K562 (cell line): ENCODE measurements around the gene MGAT5. TPM values are rescaled to one million over a fixed set of nuclear protein-coding genes. Genes with fewer than 3 reads are reported as not detected.

ENCODE experiments used
- ATAC-seq: fragments of 200-7000 bp; cut with Tn5 transposase; 3 replicates; pipeline ENCODE4 v1.9.1; 2020; ENCODE audit warnings: moderate library complexity
- BruUV-seq: library from RNA; stranded (reverse); fragments of 400-500 nt; replicated peaks from 2 replicates; lab custom pipeline; 2021; lab: Mats Ljungman, UMichigan
- CTCF ChIA-PET: fragments of 300-600 bp; formaldehyde crosslinking; extraction: SDS; loops from one replicate; lab custom pipeline; 2021; ENCODE audit warnings: low intra/inter-chr PET ratio; lab: Yijun Ruan, JAX
- POLR2A ChIA-PET: fragments of 300-600, 350-650 bp; sonication (Branson Sonifier 250); formaldehyde crosslinking; extraction: SDS; loops from one replicate; lab custom pipeline; 2021; ENCODE audit warnings: antibody characterized with exemption, inconsistent platforms; lab: Yijun Ruan, JAX
- DNase-seq, 4 experiments: peaks; one replicate each; pipeline versions ENCODE4 v3.0.0 to v3.0.0-alpha.2; 2011 to 2018; ENCODE audit warnings: low spot score in 3 of 4, mixed read lengths in 3 of 4; ENCODE audit errors: extremely low read depth in 1 of 4
- FAIRE-seq: peaks from 2 replicates; lab custom pipeline; 2011; peaks lifted over from hg19 to GRCh38; lab: Jason Lieb, UNC
- H2AFZ ChIP-seq: 2 replicates; pipeline ENCODE4 v1.6.0; 2011; ENCODE audit warnings: low read depth, low read length, control low read depth, inconsistent platforms
- H3K27ac ChIP-seq: fragments of 200-600 bp; 3 replicates; pipeline ENCODE4 v1.8.0; 2011; ENCODE audit warnings: low read depth, mild to moderate bottlenecking, control low read depth, inconsistent platforms, low read length, moderate library complexity, mixed read lengths; ENCODE audit errors: extremely low read depth
- H3K27me3 ChIP-seq, 2 experiments: fragments of 300-600 bp in 1 of 2; 2 replicates in 1 of 2; 3 replicates in 1 of 2; pipeline versions ENCODE4 v1.6.0 to v1.8.0; 2011; ENCODE audit warnings: inconsistent platforms in 2 of 2, low read length in 2 of 2, mild to moderate bottlenecking in 1 of 2, mixed read lengths in 1 of 2, moderate library complexity in 1 of 2; ENCODE audit not compliant: control insufficient read depth in 2 of 2, insufficient read depth in 2 of 2
- H3K36me3 ChIP-seq: fragments of 300-600 bp; 3 replicates; pipeline ENCODE4 v1.8.0; 2011; ENCODE audit warnings: mild to moderate bottlenecking, low read length, inconsistent platforms; ENCODE audit not compliant: control insufficient read depth, insufficient read depth
- H3K4me1 ChIP-seq, 2 experiments: fragments of 200-600 bp in 1 of 2; replicated peaks in 1 of 2; 2 replicates in 1 of 2; 3 replicates in 1 of 2; pipeline versions ENCODE4 v1.5.1 to v1.8.0; 2011; ENCODE audit warnings: inconsistent platforms in 2 of 2, low read length in 2 of 2, mild to moderate bottlenecking in 1 of 2, mixed read lengths in 1 of 2, moderate library complexity in 1 of 2; ENCODE audit not compliant: control insufficient read depth in 2 of 2, insufficient read depth in 2 of 2
- H3K4me2 ChIP-seq: 2 replicates; pipeline ENCODE4 v1.6.1; 2011; ENCODE audit warnings: low read length, control low read depth, inconsistent platforms, mixed read lengths; ENCODE audit not compliant: insufficient read depth
- H3K4me3 ChIP-seq: fragments of 200-600 bp; sonication (generic), shearing (Covaris generic); 2 replicates; pipeline ENCODE4 v1.5.1; 2016; ENCODE audit warnings: control low read depth, inconsistent platforms
- H3K79me2 ChIP-seq: fragments of 200-600 bp; 3 replicates; pipeline ENCODE4 v1.8.0; 2011; ENCODE audit warnings: low read length, inconsistent platforms; ENCODE audit not compliant: control insufficient read depth, insufficient read depth
- H3K9ac ChIP-seq, 2 experiments: 2 replicates each; pipeline versions ENCODE4 v1.6.0 to v1.6.1; 2011; ENCODE audit warnings: low read depth in 2 of 2, low read length in 2 of 2, control low read depth in 1 of 2, inconsistent platforms in 1 of 2, mild to moderate bottlenecking in 1 of 2, mixed read lengths in 1 of 2; ENCODE audit not compliant: insufficient read depth in 1 of 2
- H3K9me1 ChIP-seq: one replicate; pipeline ENCODE4 v1.6.0; 2011; ENCODE audit warnings: inconsistent platforms, mild to moderate bottlenecking, low read length, moderate library complexity; ENCODE audit not compliant: control insufficient read depth, insufficient read depth
- H3K9me3 ChIP-seq: replicated peaks from 2 replicates; pipeline ENCODE4 v1.5.1; 2011; ENCODE audit warnings: low read depth, low read length, inconsistent platforms; ENCODE audit not compliant: control insufficient read depth, insufficient read depth
- H4K20me1 ChIP-seq: replicated peaks from 2 replicates; pipeline ENCODE4 v1.6.1; 2011; ENCODE audit warnings: low read length, inconsistent platforms, mixed read lengths; ENCODE audit not compliant: control insufficient read depth, insufficient read depth
- HMGN3 ChIP-seq: IDR thresholded peaks from 2 replicates; pipeline ENCODE4 v1.6.1; 2011; ENCODE audit warnings: borderline replicate concordance, low read depth, mild to moderate bottlenecking, mixed read lengths, low read length; ENCODE audit not compliant: insufficient read length; ENCODE audit errors: extremely low read depth
- NCOR1 ChIP-seq: fragments of 450-650 bp; IDR thresholded peaks from 2 replicates; pipeline ENCODE4 v1.6.1; 2016; ENCODE audit warnings: mild to moderate bottlenecking, moderate library complexity
- PTRF ChIP-seq: fragments of 450-650 bp; IDR thresholded peaks from 2 replicates; pipeline ENCODE4 v1.6.1; 2016; ENCODE audit warnings: mild to moderate bottlenecking, missing genetic modification characterization, missing compliant biosample characterization
- RFX5 ChIP-seq: IDR thresholded peaks from 2 replicates; pipeline ENCODE4 v1.6.1; 2011; ENCODE audit warnings: low read depth, mild to moderate bottlenecking, improper control_type of control experiment, low read length
- ZKSCAN1 ChIP-seq: fragments of 150-350 bp; IDR thresholded peaks from 2 replicates; pipeline ENCODE4 v1.6.1; 2016; ENCODE audit warnings: low read depth, low read length
- ZNF780A ChIP-seq: fragments of 250-450 bp; sonication (Bioruptor Pico); IDR thresholded peaks from 2 replicates; pipeline ENCODE4 v1.5.0; 2021; ENCODE audit warnings: mild to moderate bottlenecking
- WGBS: fragments of 100-300 bp; shearing (Covaris generic); methylation state at CpG from one replicate; pipeline ENCODE4 v1.1.6; 2016; ENCODE audit warnings: low coverage, mixed read lengths; ENCODE audit not compliant: insufficient coverage; ENCODE audit errors: missing lambda C conversion rate; 5-methylcytosine and 5-hydroxymethylcytosine counted together
- in situ Hi-C: fragments of 300-500 bp; cut with MboI; formaldehyde crosslinking; loops from 4 replicates; pipeline ENCODE4 v1.15.0; 2018; ENCODE audit warnings: inconsistent platforms, mixed read lengths
- intact Hi-C: fragments of 100-400 bp; cut with micrococcal nuclease; formaldehyde crosslinking; loops from 2 replicates; pipeline ENCODE4 v1.14.2; 2022
- polyA plus RNA-seq, 8 experiments: library from polyadenylated mRNA; depleted of rRNA in 4 of 8; stranded (reverse) in 5 of 8; unstranded in 3 of 8; fragments of >200 nt; fragmentation: Nextera tagmentation in 2 of 8; fragmentation: Illumina TruSeq in 1 of 8; extraction: Ambion mirVana in 2 of 8; extraction: Trizol in 1 of 8; gene quantifications; 2 replicates each; pipeline versions ENCODE4 v1.2.1 to v1.2.3, GENCODE V29; 2011 to 2014; ENCODE audit warnings: inconsistent platforms in 1 of 8, missing spikeins in 1 of 8
- total RNA-seq, 7 experiments: library from RNA; depleted of rRNA in 6 of 7; stranded (reverse); fragments of >200 nt in 6 of 7; fragmentation: Illumina TruSeq in 2 of 7; extraction: Trizol in 2 of 7; gene quantifications; 2 replicates each; pipeline versions ENCODE4 v1.2.1 to v1.2.3, GENCODE V29; 2011 to 2021; ENCODE audit warnings: low replicate concordance in 1 of 7

The MGAT5 gene
- total and polyA plus RNA-seq, 9 of the 15 experiments (the other 6 are each of a cell fraction or from before 2014, with no cell fraction given): 1.6 to 18.6 (median 11.1) TPM

DNA sequence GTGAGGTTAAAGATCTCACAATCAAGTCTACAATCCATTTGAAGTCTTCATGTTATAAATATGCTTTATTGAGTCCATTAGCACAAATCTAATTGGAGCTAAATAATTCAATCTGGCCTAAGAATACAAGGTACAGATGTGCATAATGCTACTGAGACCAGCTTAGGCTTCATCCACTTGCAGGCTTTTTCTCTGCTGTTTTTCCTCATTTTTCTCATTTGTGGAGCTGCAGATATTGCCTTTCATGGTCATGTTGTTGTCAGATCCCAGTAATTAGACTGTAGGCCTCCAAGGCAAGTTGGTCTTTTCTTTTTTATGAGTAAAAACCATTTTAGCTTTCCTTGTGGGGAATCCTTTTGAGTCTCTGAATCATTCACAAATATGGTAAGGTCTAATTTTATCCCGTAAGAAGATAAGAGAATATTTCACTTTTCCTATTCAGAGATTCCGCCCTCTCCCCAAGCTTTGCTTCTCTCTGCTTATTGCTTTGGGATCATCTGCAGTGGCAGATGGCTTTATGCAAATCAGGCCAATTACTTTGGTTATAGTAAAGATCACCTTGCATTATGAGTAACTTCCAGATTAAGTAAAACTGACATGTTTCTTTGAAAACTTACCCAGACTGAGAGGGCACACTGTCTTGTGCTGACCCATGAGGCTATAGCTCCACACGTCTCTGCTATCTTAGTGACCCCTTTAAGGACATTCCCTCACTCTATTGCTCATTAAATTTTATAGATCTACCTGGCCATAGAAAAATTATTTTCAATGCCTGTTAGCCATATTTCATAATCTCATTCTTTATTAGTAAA is 80.9 kb downstream of the MGAT5 start:
- 22% methylated on average over 2 of the region's 3 CpGs for WGBS
- no peak for FAIRE-seq
- in situ Hi-C loops (no loop called here), intact Hi-C loops (no loop called here)
- Histone ChIP-seq H3K27me3 (no peaks in the 10 kb centered on the region), H4K20me1 (no peaks in the 10 kb centered on the region), H3K9me3 (no peaks in the 10 kb centered on the region), H3K4me3 (no peak overlapping the region), H3K9ac (no peak overlapping the region), H3K4me2 (no peak overlapping the region), H3K36me3 (no peaks in the 10 kb centered on the region), H2AFZ (no peak overlapping the region), H3K79me2 (no peaks in the 10 kb centered on the region), H3K27ac (no peak overlapping the region), H3K9me1 (no peaks in the 10 kb centered on the region), H3K4me1 (no peaks in the 10 kb centered on the region)
- DNase-seq: no peak
- BruUV-seq: no TSS peak
- TF ChIP-seq PTRF (tag) (no peak), NCOR1 (no peak), RFX5 (no peak), ZNF780A (CRISPR knock-in tag) (no peak), HMGN3 (no peak), ZKSCAN1 (no peak)
- POLR2A ChIA-PET: no interaction called here
- no peak for ATAC-seq
- CTCF ChIA-PET: no interaction called here
